Suprapubic skin (tissue), 4 donors: ENCODE data around the gene DCXR. TPM values are rescaled to one million over a fixed set of nuclear protein-coding genes. Genes with fewer than 3 reads are reported as not detected.

Experiments used
- DNase-seq, 2 donors: peaks; one replicate each; pipeline ENCODE4 v3.0.0-alpha.2; 2019; ENCODE audit warnings: low spot score in 2 of 2
- H3K27ac ChIP-seq: fragments of 200-600 bp; sonication (generic); one replicate; pipeline ENCODE4 v1.5.1; 2019
- H3K27me3 ChIP-seq: fragments of 200-600 bp; sonication (generic); one replicate; pipeline ENCODE4 v1.5.1; 2019
- H3K36me3 ChIP-seq: fragments of 200-600 bp; sonication (generic); one replicate; pipeline ENCODE4 v1.5.1; 2019
- H3K4me1 ChIP-seq: fragments of 200-600 bp; sonication (generic); one replicate; pipeline ENCODE4 v1.5.1; 2019
- H3K4me3 ChIP-seq: fragments of 200-600 bp; sonication (generic); one replicate; pipeline ENCODE4 v1.5.1; 2019; ENCODE audit warnings: mild to moderate bottlenecking
- H3K9me3 ChIP-seq: fragments of 200-600 bp; sonication (generic); one replicate; pipeline ENCODE4 v1.5.1; 2019
- CTCF ChIP-seq, 2 donors: fragments of 200-600 bp in 1 of 2; fragments of 450-650 bp in 1 of 2; sonication (generic) in 1 of 2; IDR thresholded peaks; one replicate each; pipeline ENCODE4 v1.5.1; 2016 to 2019; ENCODE audit warnings: antibody characterized with exemption in 2 of 2, mild to moderate bottlenecking in 1 of 2, moderate library complexity in 1 of 2
- EP300 ChIP-seq: sonication (generic); formaldehyde crosslinking; IDR thresholded peaks from one replicate; pipeline ENCODE4 v1.6.1; 2017; ENCODE audit warnings: antibody characterized with exemption
- POLR2A ChIP-seq, 2 donors: fragments of 450-650 bp; IDR thresholded peaks; one replicate each; pipeline ENCODE4 v1.6.1; 2017; ENCODE audit warnings: antibody characterized with exemption in 2 of 2, mild to moderate bottlenecking in 2 of 2, moderate library complexity in 2 of 2
- POLR2AphosphoS5 ChIP-seq, 3 donors: sonication (generic); formaldehyde crosslinking; IDR thresholded peaks; one replicate each; pipeline ENCODE4 v1.6.1; 2017; ENCODE audit warnings: antibody characterized with exemption in 3 of 3
- WGBS: methylation state at CpG from one replicate; pipeline ENCODE4 v1.1.5; 2018; 5-methylcytosine and 5-hydroxymethylcytosine counted together
- total RNA-seq, 4 donors: library from RNA; depleted of rRNA; stranded (reverse); fragments of >200 nt; gene quantifications; one replicate each; pipeline ENCODE4 v1.1.0, GENCODE V29; 2016

Gene DCXR
- total RNA-seq, 4 donors from 2014 or later: 160 to 267 (median 222) TPM

- Histone ChIP-seq H3K27ac (peak within 1 kb of the TSS; percentile 77), H3K27me3 (peaks cover 7% of the 10 kb centered on the region), H3K4me3 (peak within 1 kb of the TSS; percentile 64), H3K4me1 (peaks cover 37% of the 10 kb centered on the region), H3K36me3 (no peaks in the 10 kb centered on the region), H3K9me3 (no peaks in the 10 kb centered on the region)
- no peak for TF ChIP-seq POLR2A (IDR thresholded peaks at IDR 0.05)
- no peak for TF ChIP-seq CTCF (IDR thresholded peaks at IDR 0.05)
- TF ChIP-seq POLR2AphosphoS5 (IDR thresholded peaks at IDR 0.05): no peak
- TF ChIP-seq EP300: no peak
- DNase-seq: no peak
- WGBS: no CpG with 5 or more reads among the region's 96 CpGs
These were observed 6.1 kb downstream of the DCXR start, which contains the start of gene RAC3 for GRCh38 chr17:82031303-82031884. RAC3 (plus strand) TSS chr17:82031678; CDS start chr17:82031762, 84 bp downstream.

DNA sequence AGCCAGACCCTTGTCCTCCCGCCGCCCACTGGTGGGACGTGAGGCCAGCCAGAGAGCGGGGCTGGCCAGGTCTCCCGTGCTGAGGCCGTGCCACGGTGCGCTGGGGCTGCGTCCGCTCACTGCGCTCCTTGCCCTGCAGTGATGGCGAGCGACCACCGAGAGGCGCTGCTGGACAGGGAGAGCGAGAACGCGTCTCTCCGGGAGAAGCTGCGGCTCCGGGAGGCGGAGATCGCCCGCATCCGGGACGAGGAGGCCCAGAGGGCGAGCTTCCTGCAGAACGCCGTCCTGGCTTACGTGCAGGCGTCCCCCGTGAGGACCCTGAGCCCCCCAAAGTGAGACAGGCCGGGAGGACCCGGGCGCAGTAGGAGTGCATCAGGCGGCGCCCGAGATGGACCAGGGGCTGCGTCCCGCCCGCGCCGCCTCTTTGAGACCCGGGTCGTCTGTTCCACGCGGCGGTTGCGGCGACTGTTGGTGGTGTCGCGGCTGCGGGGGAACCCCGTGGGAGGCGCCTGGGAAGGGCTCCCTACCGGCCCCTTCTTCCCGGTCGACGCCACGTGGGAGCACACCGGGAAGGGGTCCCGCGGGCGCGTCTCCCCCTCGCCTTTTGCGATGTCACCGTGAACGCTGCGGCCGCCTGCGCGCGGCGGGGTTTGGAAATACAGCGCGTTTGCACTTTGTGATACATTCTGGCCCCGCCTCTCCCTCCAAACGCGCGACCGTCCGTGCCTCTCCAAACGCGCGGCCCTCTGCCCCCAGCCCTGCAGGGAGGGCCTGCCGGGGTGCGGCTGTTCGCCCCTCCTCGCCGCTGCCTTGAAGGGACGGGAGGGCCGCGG, 6.8 kb downstream of the DCXR start:
- H3K4me3 ChIP-seq: peak overlapping the region; percentile 64
- 0% methylated on average over 15 of the region's 94 CpGs for WGBS
- H3K27me3 ChIP-seq: peaks cover 7% of the 10 kb centered on the region
- peak overlapping the region; percentile 77 for H3K27ac ChIP-seq
- peaks cover 30% of the 10 kb centered on the region for H3K4me1 ChIP-seq
- no peaks in the 10 kb centered on the region for H3K9me3 ChIP-seq
- no peaks in the 10 kb centered on the region for H3K36me3 ChIP-seq
- DNase-seq: peak; percentile 90 to 94
- TF ChIP-seq CTCF (IDR thresholded peaks at IDR 0.05) (peak; percentile 90 to 94), POLR2A (IDR thresholded peaks at IDR 0.05) (no peak)

DNA sequence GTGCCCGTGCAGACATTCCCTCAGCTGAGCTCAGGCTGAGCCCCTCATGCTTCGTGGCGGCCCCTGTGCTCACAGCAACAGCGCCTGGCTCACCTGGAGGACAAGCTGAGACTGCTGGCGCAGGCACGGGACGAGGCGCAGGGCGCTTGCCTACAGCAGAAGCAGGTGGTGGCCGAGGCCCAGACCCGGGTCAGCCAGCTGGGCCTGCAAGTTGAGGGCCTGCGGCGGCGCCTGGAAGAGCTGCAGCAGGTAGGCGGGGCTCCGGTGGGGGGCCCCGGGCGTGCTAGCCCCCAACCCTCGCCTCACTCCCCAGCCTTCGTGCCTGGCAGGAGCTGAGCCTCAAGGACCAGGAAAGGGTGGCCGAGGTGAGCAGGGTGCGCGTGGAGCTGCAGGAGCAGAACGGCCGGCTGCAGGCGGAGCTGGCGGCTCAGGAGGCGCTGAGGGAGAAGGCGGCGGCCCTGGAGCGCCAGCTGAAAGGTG, 7.5 kb downstream of the DCXR start:
- Histone ChIP-seq H3K4me3 (peak overlapping the region; percentile 64), H3K4me1 (peaks cover 30% of the 10 kb centered on the region), H3K27ac (no peak overlapping the region), H3K27me3 (peaks cover 7% of the 10 kb centered on the region), H3K9me3 (no peaks in the 10 kb centered on the region), H3K36me3 (no peaks in the 10 kb centered on the region)
- WGBS: 10% methylated on average over 4 of the region's 31 CpGs
- TF ChIP-seq CTCF (IDR thresholded peaks at IDR 0.05): no peak
- DNase-seq: no peak

DNA sequence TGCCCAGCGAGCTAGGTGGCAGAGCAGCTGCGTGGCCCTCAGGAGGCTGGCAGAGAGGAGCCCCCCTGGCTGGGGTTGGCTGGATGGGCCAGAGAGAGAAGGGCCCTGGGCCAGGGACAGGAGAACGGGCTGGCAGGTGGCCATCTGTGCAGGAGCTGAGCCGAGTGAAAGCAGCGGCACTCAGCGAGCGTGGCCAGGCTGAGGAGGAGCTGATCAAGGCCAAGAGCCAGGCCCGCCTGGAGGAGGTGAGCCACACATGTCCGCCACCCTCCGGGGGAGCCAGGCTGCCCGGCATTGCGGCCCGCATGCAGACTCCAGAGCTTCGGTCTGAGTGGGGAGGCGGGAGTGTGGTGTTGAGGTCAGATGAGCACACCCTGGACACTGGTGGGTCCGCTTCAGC, 8.1 kb downstream of the DCXR start:
- TF ChIP-seq POLR2A (IDR thresholded peaks at IDR 0.05) (no peak), CTCF (IDR thresholded peaks at IDR 0.05) (no peak), EP300 (no peak), POLR2AphosphoS5 (IDR thresholded peaks at IDR 0.05) (no peak)
- Histone ChIP-seq H3K27me3 (peaks cover 7% of the 10 kb centered on the region), H3K9me3 (no peaks in the 10 kb centered on the region), H3K27ac (no peak overlapping the region), H3K4me1 (peaks cover 33% of the 10 kb centered on the region), H3K4me3 (no peak overlapping the region), H3K36me3 (no peaks in the 10 kb centered on the region)
- WGBS: 75% methylated on average over 1 of the region's 16 CpGs
- no peak for DNase-seq

- no peaks in the 10 kb centered on the region for H3K9me3 ChIP-seq
- no peak overlapping the region for H3K27ac ChIP-seq
- 96% methylated on average over 7 of the region's 9 CpGs for WGBS
- TF ChIP-seq POLR2A (IDR thresholded peaks at IDR 0.05): no peak
- TF ChIP-seq POLR2AphosphoS5 (IDR thresholded peaks at IDR 0.05): no peak
- no peak for TF ChIP-seq CTCF (IDR thresholded peaks at IDR 0.05)
- no peak for TF ChIP-seq EP300
- peaks cover 37% of the 10 kb centered on the region for H3K4me1 ChIP-seq
- H3K27me3 ChIP-seq: peaks cover 7% of the 10 kb centered on the region
- DNase-seq: no peak
- no peaks in the 10 kb centered on the region for H3K36me3 ChIP-seq
- no peak overlapping the region for H3K4me3 ChIP-seq
These were observed 8.5 kb downstream of the DCXR start for GRCh38 chr17:82028966-82029365.
